Large intestine (tissue), 3 donors: ENCODE measurements around the gene SERINC2. TPM values are rescaled to one million over a fixed set of nuclear protein-coding genes. Genes with fewer than 3 reads are reported as not detected.

Experiments used
- DNase-seq, 2 donors: peaks; one replicate each; pipeline versions ENCODE4 v3.0.0 to v3.0.0-alpha.2; 2013
- H3K27ac ChIP-seq: one replicate; pipeline ENCODE4 v1.5.1; 2013; ENCODE audit warnings: low read length
- H3K27me3 ChIP-seq: 2 replicates; pipeline ENCODE4 v1.6.1; 2013; ENCODE audit warnings: low read length; ENCODE audit not compliant: control insufficient read depth, insufficient read depth
- H3K36me3 ChIP-seq: 2 replicates; pipeline ENCODE4 v1.6.1; 2013; ENCODE audit warnings: low read length; ENCODE audit not compliant: control insufficient read depth, insufficient read depth
- H3K4me1 ChIP-seq: one replicate; pipeline ENCODE4 v1.6.1; 2013; ENCODE audit warnings: low read length; ENCODE audit not compliant: control insufficient read depth, insufficient read depth
- H3K4me3 ChIP-seq: one replicate; pipeline ENCODE4 v1.5.1; 2013; ENCODE audit warnings: low read length
- H3K9me3 ChIP-seq: one replicate; pipeline ENCODE4 v1.6.1; 2013; ENCODE audit warnings: mild to moderate bottlenecking, low read depth, low read length, moderate library complexity; ENCODE audit not compliant: control insufficient read depth
- WGBS: methylation state at CpG from one replicate; pipeline ENCODE4 v1.1.5; 2013; ENCODE audit warnings: low lambda C conversion rate; ENCODE audit not compliant: insufficient coverage; 5-methylcytosine and 5-hydroxymethylcytosine counted together
- polyA plus RNA-seq: library from polyadenylated mRNA; unstranded; fragments of 120-200 nt; gene quantifications from one replicate; pipeline ENCODE4 v1.2.1, GENCODE V29; 2013

The SERINC2 gene
- polyA plus RNA-seq, 1 donor, result 65.3 TPM

DNA sequence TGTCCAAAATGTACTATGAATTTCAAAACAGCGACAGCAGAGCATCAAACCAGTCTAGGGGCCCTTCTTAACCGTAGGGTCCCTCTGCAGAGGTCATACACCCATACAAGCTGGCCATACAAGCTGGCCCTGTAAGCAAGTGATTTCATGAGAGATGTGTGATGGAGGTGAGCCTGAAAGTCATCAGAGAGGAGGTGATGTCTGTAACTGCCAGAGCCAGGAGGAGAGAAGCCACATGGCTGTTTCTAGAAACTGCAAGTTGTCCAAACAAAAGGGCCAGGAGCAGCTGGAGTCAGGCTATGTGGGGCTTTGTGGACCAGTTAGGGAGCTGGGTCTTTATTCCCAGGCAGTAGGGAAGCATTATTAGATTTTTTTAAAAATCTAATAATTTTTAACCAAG is 14.8 kb upstream of the SERINC2 start:
- Histone ChIP-seq H3K27me3 (no peaks in the 10 kb centered on the region), H3K36me3 (no peaks in the 10 kb centered on the region), H3K4me1 (peaks cover 11% of the 10 kb centered on the region), H3K4me3 (no peak overlapping the region), H3K27ac (no peak overlapping the region), H3K9me3 (no peaks in the 10 kb centered on the region)
- DNase-seq, result no peak
- WGBS, result no CpG with 5 or more reads among the region's 2 CpGs

- no peak overlapping the region for H3K27ac ChIP-seq
- H3K27me3 ChIP-seq, result no peaks in the 10 kb centered on the region
- no peaks in the 10 kb centered on the region for H3K36me3 ChIP-seq
- H3K4me3 ChIP-seq, result no peak overlapping the region
- 63% methylated on average over 2 of the region's 3 CpGs for WGBS
- H3K4me1 ChIP-seq, result peaks cover 2% of the 10 kb centered on the region
- DNase-seq, result no peak
- H3K9me3 ChIP-seq, result no peaks in the 10 kb centered on the region
These were observed 13.0 kb upstream of the SERINC2 start for GRCh38 chr1:31399976-31400375.

- no peak for DNase-seq
- no peaks in the 10 kb centered on the region for H3K4me1 ChIP-seq
- no peaks in the 10 kb centered on the region for H3K27me3 ChIP-seq
- 60% methylated on average over 3 of the region's 3 CpGs for WGBS
- H3K4me3 ChIP-seq, result no peak overlapping the region
- H3K36me3 ChIP-seq, result no peaks in the 10 kb centered on the region
- no peak overlapping the region for H3K27ac ChIP-seq
- no peaks in the 10 kb centered on the region for H3K9me3 ChIP-seq
These were observed 12.6 kb upstream of the SERINC2 start for GRCh38 chr1:31400393-31400792.

GRCh38 chr1:31401241-31401640 is 11.8 kb upstream of the SERINC2 start:
- Histone ChIP-seq H3K27me3 (no peaks in the 10 kb centered on the region), H3K27ac (no peak overlapping the region), H3K9me3 (no peaks in the 10 kb centered on the region), H3K4me3 (no peak overlapping the region), H3K36me3 (no peaks in the 10 kb centered on the region), H3K4me1 (no peaks in the 10 kb centered on the region)
- no peak for DNase-seq
- 83% methylated on average over 1 of the region's 2 CpGs for WGBS

- Histone ChIP-seq H3K4me3 (no peak overlapping the region), H3K27ac (no peak overlapping the region), H3K4me1 (no peaks in the 10 kb centered on the region), H3K27me3 (no peaks in the 10 kb centered on the region), H3K9me3 (no peaks in the 10 kb centered on the region), H3K36me3 (no peaks in the 10 kb centered on the region)
- WGBS, result no CpG with 5 or more reads among the region's 6 CpGs
- DNase-seq, result no peak
These were observed 7.3 kb upstream of the SERINC2 start for GRCh38 chr1:31405578-31406245.

DNA sequence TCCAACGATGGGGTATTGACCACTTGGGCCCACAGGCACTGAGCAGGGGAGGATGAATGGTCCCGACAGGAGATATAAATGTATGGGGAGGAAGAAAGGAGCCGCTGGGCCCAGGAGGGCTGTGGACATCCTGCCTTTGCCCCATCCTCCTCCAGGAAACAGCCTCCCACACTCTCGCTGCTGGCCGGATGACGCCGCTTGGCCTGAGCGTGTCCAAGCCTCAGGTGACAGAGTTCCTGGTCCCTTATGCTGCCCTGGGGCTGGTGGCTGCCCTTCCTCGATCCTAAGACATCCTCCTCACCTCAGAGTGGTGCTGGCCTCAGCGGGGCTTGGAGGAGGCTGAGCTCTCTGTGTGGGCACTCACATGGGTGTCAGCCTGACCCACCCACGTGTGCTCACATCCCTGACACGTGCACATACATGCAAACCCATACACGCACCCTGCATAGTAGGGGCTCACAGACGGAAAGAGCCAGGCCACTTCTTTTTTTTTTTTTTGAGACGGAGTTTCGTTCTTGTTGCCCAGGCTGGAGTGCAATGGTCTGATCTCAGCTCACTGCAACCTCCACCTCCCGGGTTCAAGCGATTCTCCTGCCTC is 5.9 kb upstream of the SERINC2 start:
- Histone ChIP-seq H3K4me1 (no peaks in the 10 kb centered on the region), H3K27me3 (no peaks in the 10 kb centered on the region), H3K4me3 (no peak overlapping the region), H3K27ac (no peak overlapping the region), H3K36me3 (no peaks in the 10 kb centered on the region), H3K9me3 (no peaks in the 10 kb centered on the region)
- DNase-seq, result no peak
- WGBS, result 100% methylated on average over 1 of the region's 18 CpGs

DNA sequence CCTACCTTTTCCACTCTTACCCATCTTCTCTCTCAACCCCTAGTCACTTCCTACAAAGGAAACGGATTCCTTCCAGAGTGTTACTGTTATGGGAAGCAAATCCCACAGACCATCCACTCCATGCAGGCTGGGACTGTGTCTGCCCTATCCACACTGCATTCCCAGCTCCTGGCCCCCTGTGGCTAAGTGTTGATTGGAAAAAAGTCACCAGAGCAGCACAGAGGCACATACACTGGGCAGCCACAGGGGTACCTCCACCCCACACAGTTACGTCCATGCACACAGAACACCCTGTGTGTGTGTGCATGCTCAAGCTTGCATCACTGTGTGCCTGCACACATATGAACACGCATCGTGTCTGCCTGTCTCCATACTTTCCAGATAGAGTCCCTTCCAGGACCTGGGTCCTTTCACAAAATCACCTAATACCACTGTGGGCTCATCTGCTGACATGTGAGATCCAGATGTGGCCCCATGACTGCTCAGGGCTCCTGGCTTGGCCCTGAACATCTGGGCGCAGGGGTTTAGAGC is 4.2 kb upstream of the SERINC2 start:
- DNase-seq, result no peak
- no CpG with 5 or more reads among the region's 5 CpGs for WGBS
- Histone ChIP-seq H3K36me3 (no peaks in the 10 kb centered on the region), H3K4me1 (peaks cover 4% of the 10 kb centered on the region), H3K9me3 (no peaks in the 10 kb centered on the region), H3K27ac (no peak overlapping the region), H3K4me3 (no peak overlapping the region), H3K27me3 (peaks cover 3% of the 10 kb centered on the region)

- no peaks in the 10 kb centered on the region for H3K9me3 ChIP-seq
- no CpG with 5 or more reads among the region's 6 CpGs for WGBS
- no peak overlapping the region for H3K4me3 ChIP-seq
- H3K27me3 ChIP-seq, result peaks cover 5% of the 10 kb centered on the region
- peaks cover 12% of the 10 kb centered on the region for H3K4me1 ChIP-seq
- H3K27ac ChIP-seq, result no peak overlapping the region
- H3K36me3 ChIP-seq, result no peaks in the 10 kb centered on the region
- DNase-seq, result no peak
These were observed 2.8 kb upstream of the SERINC2 start for GRCh38 chr1:31409946-31410858.

- peaks cover 12% of the 10 kb centered on the region for H3K4me1 ChIP-seq
- H3K36me3 ChIP-seq, result no peaks in the 10 kb centered on the region
- H3K4me3 ChIP-seq, result no peak overlapping the region
- DNase-seq, result no peak
- no peaks in the 10 kb centered on the region for H3K9me3 ChIP-seq
- no CpG with 5 or more reads among the region's 4 CpGs for WGBS
- H3K27me3 ChIP-seq, result peaks cover 5% of the 10 kb centered on the region
- H3K27ac ChIP-seq, result no peak overlapping the region
These were observed 2.1 kb upstream of the SERINC2 start for GRCh38 chr1:31410871-31411270.

DNA sequence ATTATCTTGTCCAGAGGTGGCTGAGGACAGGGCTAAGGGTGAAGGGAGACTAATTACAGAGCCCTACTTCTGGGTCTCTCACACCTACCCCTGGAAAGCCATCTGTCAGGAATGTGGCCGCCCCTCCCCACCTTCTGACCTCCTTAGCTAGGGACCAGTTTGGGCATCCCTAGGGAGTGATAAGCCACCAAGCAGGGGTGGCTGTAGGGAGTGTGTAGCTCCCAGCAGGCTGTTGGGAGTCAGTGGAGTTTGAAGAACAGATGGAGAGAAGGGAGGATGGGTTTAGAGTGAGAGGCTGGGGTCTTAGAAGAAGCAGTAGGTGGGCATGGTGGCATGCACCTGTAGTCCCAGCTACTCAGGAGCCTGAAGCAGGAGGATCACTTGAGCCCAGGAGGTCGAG is 808 bp upstream of the SERINC2 start:
- H3K4me1 ChIP-seq, result peaks cover 12% of the 10 kb centered on the region
- no peaks in the 10 kb centered on the region for H3K36me3 ChIP-seq
- H3K27ac ChIP-seq, result no peak overlapping the region
- no peak for DNase-seq
- H3K9me3 ChIP-seq, result no peaks in the 10 kb centered on the region
- H3K4me3 ChIP-seq, result no peak overlapping the region
- no CpG with 5 or more reads among the region's 2 CpGs for WGBS
- peaks cover 5% of the 10 kb centered on the region for H3K27me3 ChIP-seq
